DND-41 (cell line): ENCODE measurements around the gene TAS2R4.
"Not testable (repeated sequence)": the region's sequence is repeated elsewhere in the genome, so short reads cannot be mapped to it uniquely, and the experiment has no call there.

Experiments
- CTCF ChIP-seq: IDR thresholded peaks from 2 replicates; pipeline ENCODE4 v1.5.1; 2012; ENCODE audit warnings: borderline replicate concordance, low read length, moderate library complexity, mild to moderate bottlenecking; ENCODE audit not compliant: poor library complexity, severe bottlenecking; ENCODE audit errors: extremely low read depth
- EZH2 ChIP-seq: IDR thresholded peaks from 3 replicates; pipeline ENCODE4 v1.6.1; 2012; ENCODE audit warnings: borderline replicate concordance, low read depth, mild to moderate bottlenecking, moderate library complexity, low read length, inconsistent platforms; ENCODE audit not compliant: severe bottlenecking

GRCh38 chr7:141822432-141822831, 46.0 kb downstream of the TAS2R4 start:
- TF ChIP-seq CTCF, EZH2: not testable (repeated sequence)
